Thyroid gland (tissue), 4 donors: ENCODE data around the gene MTHFSD.

Experiments used
- CTCF ChIP-seq, 6 experiments: fragments of 200-600 bp in 3 of 6; fragments of 450-650 bp in 3 of 6; sonication (generic) in 3 of 6; IDR thresholded peaks; one replicate each; pipeline ENCODE4 v1.5.1; 2016 to 2019; ENCODE audit warnings: antibody characterized with exemption in 6 of 6, mild to moderate bottlenecking in 2 of 6, inconsistent platforms in 1 of 6, moderate library complexity in 1 of 6
- POLR2A ChIP-seq, 2 donors: fragments of 450-650 bp; IDR thresholded peaks; one replicate each; pipeline ENCODE4 v1.6.1; 2017; ENCODE audit warnings: antibody characterized with exemption in 2 of 2, mild to moderate bottlenecking in 2 of 2, moderate library complexity in 1 of 2

GRCh38 chr16:86531191-86531545 lies 23.9 kb downstream of the MTHFSD start:
- no peak for TF ChIP-seq CTCF (IDR thresholded peaks at IDR 0.05)
- no peak for TF ChIP-seq POLR2A (IDR thresholded peaks at IDR 0.05)
